ENCODE data around the gene SH2D3A.

DNA sequence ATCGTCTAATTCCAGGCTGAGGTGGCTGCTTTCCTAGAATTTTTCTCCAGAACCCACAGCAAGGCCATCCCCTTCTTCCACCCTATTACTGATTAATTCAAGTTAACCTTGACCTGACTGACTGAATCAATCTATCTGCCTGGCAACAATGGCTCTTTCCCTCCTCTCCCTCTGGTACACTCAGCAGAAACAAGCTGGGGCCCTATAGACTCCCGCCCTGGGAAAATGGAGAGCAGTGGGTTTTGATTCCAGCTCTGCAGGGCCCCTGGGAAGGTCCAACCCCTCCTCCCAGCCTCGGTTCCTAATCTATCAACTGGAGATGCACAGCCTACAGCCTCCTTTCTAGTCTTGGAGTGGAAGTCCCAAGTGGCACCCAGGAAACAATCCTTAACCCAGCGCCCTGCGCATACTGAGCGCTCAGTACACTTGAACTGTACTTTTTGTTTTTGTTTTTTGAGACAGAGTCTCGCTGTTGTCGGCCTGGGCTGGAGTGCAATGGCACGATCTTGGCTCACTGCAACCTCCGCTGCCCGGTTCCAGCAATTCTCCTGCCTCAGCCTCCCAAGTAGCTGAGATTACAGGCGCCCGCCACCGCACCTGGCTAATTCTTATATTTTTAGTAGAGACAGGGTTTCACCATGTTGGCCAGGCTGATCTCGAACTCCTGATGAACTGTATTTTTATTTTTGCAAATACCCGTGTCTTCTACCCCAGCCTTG is 41.6 kb downstream of the SH2D3A start:
- TF ChIP-seq CTCF (conservative IDR thresholded peaks at IDR 0.05) (no peak), EZH2 (IDR thresholded peaks at IDR 0.05; ENCODE audit: low read depth) (no peak)

Data from PC-9 (cell line).